Body of pancreas (tissue), 4 donors: Measurements from ENCODE around the gene ADAMTS2.

Experiments used
- CTCF ChIP-seq, 7 experiments: fragments of 450-650 bp in 4 of 7; fragments of 200-600 bp in 3 of 7; sonication (generic) in 3 of 7; IDR thresholded peaks; one replicate each; pipeline ENCODE4 v1.5.1; 2016 to 2019; ENCODE audit warnings: antibody characterized with exemption in 7 of 7
- POLR2A ChIP-seq, 3 donors: fragments of 450-650 bp; IDR thresholded peaks; one replicate each; pipeline ENCODE4 v1.6.1; 2016; ENCODE audit warnings: antibody characterized with exemption in 3 of 3, mild to moderate bottlenecking in 2 of 3

GRCh38 chr5:179162351-179163235, 182.7 kb downstream of the ADAMTS2 start:
- no peak for TF ChIP-seq CTCF (IDR thresholded peaks at IDR 0.05)
- no peak for TF ChIP-seq POLR2A (IDR thresholded peaks at IDR 0.05)
